ENCODE results near the gene IL1R2. TPM values are rescaled to one million over a fixed set of nuclear protein-coding genes. Genes with fewer than 3 reads are reported as not detected.

The IL1R2 gene
- total and polyA plus RNA-seq, 9 of the 15 experiments (the other 6 are each of a cell fraction or from before 2014, with no cell fraction given): 0.13 TPM; not detected in 8

DNA sequence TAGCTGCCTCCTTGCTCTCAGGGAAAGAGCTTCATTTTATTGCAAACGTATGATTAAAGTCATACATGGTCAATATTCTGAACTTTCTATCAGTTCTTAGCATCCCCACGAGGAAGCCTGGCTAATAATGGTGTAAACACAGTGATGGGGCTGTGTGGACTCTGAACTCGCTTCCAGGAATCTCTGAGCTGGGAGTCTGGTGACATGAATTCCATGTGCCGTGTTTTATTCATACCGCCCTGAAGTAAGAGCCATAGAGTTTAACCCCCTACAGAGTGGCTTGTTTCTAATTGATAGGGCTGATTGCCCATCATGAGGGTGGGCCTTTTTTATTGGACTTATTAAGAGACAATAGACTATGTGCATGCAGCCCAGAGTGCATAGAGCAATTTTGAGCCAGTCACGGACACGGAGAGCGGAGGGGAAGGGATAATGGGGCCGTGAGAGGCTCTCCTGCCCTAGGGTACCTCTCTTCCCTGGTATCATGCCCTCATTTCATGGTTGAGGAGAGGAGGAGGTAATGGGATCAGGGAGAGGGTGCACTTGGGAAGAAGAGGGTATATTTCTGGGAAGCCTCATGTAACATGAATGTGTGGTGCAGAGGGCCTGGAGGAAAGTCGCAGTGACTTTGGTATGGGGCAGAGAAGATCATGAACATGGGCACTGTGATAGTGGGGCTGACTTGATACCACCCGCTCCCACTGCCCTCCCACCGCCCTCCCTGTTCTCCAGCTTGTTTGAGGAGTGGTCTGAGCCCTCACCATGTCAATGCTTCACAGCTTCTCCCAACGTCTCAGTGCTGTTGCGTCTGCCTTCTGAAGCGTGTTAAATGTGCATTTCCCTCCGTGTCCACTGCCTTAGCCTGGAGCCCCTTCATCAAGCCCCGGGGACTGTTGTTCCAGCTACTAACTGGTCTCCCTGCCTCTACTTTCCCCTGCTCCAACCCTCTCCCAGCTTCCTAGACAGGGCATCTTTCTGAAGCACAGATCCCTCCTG is 73.2 kb downstream of the IL1R2 start:
- peak; percentile 43 for ATAC-seq
- no peaks in the 10 kb centered on the region for H4K20me1 ChIP-seq (replicated peaks; ENCODE audit: control insufficient read depth, insufficient read depth, low read length)
- POLR2A ChIA-PET: interaction anchor here (0.6 to 2.7 kb wide), 9 partner anchors 9 to 756 kb away, joined by 3 to 18 read pairs (median 4); no protein-coding TSS in a partner anchor
- TF ChIP-seq ZNF140 (CRISPR knock-in tag; IDR thresholded peaks at IDR 0.05) (no peak), POLR2B (IDR thresholded peaks at IDR 0.05; ENCODE audit: low read depth, partially characterized antibody) (no peak), BRD9 (IDR thresholded peaks at IDR 0.05; ENCODE audit: low read depth, partially characterized antibody) (peak; percentile 55), ZNF274 (IDR thresholded peaks at IDR 0.05; ENCODE audit: borderline replicate concordance, low read depth, low read length) (no peak), SAFB2 (IDR thresholded peaks at IDR 0.05; ENCODE audit: borderline replicate concordance, low read depth, low read length, severe bottlenecking) (no peak), SNIP1 (IDR thresholded peaks at IDR 0.05; ENCODE audit: low read depth) (no peak), KDM5B (IDR thresholded peaks at IDR 0.05; ENCODE audit: insufficient replicate concordance, low read depth, low read length) (peak; percentile 11), ZNF133 (CRISPR knock-in tag; IDR thresholded peaks at IDR 0.05) (no peak), ARID2 (IDR thresholded peaks at IDR 0.05) (no peak), PHF8 (IDR thresholded peaks at IDR 0.05; ENCODE audit: borderline replicate concordance, low read length) (no peak), RFX5 (IDR thresholded peaks at IDR 0.05; ENCODE audit: low read depth, low read length) (no peak), ZNF778 (CRISPR knock-in tag; IDR thresholded peaks at IDR 0.05) (no peak)
- TF ChIP-seq, protein P1, sequence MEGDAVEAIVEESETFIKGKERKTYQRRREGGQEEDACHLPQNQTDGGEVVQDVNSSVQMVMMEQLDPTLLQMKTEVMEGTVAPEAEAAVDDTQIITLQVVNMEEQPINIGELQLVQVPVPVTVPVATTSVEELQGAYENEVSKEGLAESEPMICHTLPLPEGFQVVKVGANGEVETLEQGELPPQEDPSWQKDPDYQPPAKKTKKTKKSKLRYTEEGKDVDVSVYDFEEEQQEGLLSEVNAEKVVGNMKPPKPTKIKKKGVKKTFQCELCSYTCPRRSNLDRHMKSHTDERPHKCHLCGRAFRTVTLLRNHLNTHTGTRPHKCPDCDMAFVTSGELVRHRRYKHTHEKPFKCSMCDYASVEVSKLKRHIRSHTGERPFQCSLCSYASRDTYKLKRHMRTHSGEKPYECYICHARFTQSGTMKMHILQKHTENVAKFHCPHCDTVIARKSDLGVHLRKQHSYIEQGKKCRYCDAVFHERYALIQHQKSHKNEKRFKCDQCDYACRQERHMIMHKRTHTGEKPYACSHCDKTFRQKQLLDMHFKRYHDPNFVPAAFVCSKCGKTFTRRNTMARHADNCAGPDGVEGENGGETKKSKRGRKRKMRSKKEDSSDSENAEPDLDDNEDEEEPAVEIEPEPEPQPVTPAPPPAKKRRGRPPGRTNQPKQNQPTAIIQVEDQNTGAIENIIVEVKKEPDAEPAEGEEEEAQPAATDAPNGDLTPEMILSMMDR (IDR thresholded peaks at IDR 0.05 in 2 of 3, conservative IDR thresholded peaks at IDR 0.05 in 1 of 3; ENCODE audit: insufficient read depth in 2 of 3, low read depth in 1 of 3, low read length in 3 of 3): 0 out of 6 replicates have a peak, but pooled peaks of 1 of the 3 experiments have one; percentile 6
- TF ChIP-seq, protein P2, sequence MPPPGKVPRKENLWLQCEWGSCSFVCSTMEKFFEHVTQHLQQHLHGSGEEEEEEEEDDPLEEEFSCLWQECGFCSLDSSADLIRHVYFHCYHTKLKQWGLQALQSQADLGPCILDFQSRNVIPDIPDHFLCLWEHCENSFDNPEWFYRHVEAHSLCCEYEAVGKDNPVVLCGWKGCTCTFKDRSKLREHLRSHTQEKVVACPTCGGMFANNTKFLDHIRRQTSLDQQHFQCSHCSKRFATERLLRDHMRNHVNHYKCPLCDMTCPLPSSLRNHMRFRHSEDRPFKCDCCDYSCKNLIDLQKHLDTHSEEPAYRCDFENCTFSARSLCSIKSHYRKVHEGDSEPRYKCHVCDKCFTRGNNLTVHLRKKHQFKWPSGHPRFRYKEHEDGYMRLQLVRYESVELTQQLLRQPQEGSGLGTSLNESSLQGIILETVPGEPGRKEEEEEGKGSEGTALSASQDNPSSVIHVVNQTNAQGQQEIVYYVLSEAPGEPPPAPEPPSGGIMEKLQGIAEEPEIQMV (tag; conservative IDR thresholded peaks at IDR 0.05; ENCODE audit: low read depth): no peak

More for the DNA sequence above, 73.2 kb downstream of the IL1R2 start:
- Histone ChIP-seq H3K79me2 (ENCODE audit: control insufficient read depth, insufficient read depth, low read length) (no peaks in the 10 kb centered on the region), H3K9ac (ENCODE audit: insufficient read depth in 1 of 2, low read depth in 2 of 2, low read length in 2 of 2) (peak overlapping the region; percentile 56 to 84), H3K9me1 (ENCODE audit: control insufficient read depth, insufficient read depth, low read length) (no peaks in the 10 kb centered on the region), H3K9me3 (replicated peaks; ENCODE audit: control insufficient read depth, insufficient read depth, low read depth, low read length) (no peaks in the 10 kb centered on the region), H3K4me3 (no peak overlapping the region), H2AFZ (ENCODE audit: low read depth, low read length) (peak overlapping the region; percentile 89), H3K36me3 (ENCODE audit: control insufficient read depth, insufficient read depth, low read length) (no peaks in the 10 kb centered on the region), H3K27ac (ENCODE audit: extremely low read depth, low read depth, low read length) (peak overlapping the region; percentile 84), H3K4me2 (ENCODE audit: insufficient read depth, low read length) (peak overlapping the region; percentile 65), H3K4me1 (replicated peaks in 1 of 2; ENCODE audit: control insufficient read depth in 2 of 2, insufficient read depth in 2 of 2, low read length in 2 of 2) (peaks cover 44 to 62% of the 10 kb centered on the region in 2 experiments), H3K27me3 (ENCODE audit: control insufficient read depth in 2 of 2, insufficient read depth in 2 of 2, low read length in 2 of 2) (no peaks in the 10 kb centered on the region)
- CTCF ChIA-PET (ENCODE audit: low intra/inter-chr PET ratio): no interaction called here
- in situ Hi-C loops (cut with MboI): no loop called here
- WGBS (ENCODE audit: insufficient coverage, low coverage, missing lambda C conversion rate): 43% methylated on average over 17 of the region's 17 CpGs
- intact Hi-C loops (cut with micrococcal nuclease): loop anchor here (5.0 kb wide), 1 partner anchor 177 kb away; no protein-coding TSS in a partner anchor
- BruUV-seq (replicated peaks): TSS peak; percentile 80
- peak in 3 of 4 experiments; percentile 38 to 51 (median 49) for DNase-seq (ENCODE audit: extremely low read depth in 1 of 4, low spot score in 3 of 4)
- FAIRE-seq: no peak

Measured in K562 (cell line).